GM21367 (cell line): Measurements from ENCODE around the gene GLS.

Experiments
- ATAC-seq: cut with Tn5 transposase; IDR thresholded peaks from one replicate; pipeline ENCODE4 v1.9.1; 2021; ENCODE audit not compliant: unreplicated experiment

The GLS gene

GRCh38 chr2:190965580-190966222 is 85.1 kb downstream of the GLS start:
- ATAC-seq: no peak

GRCh38 chr2:190968522-190968921 is 87.9 kb downstream of the GLS start:
- ATAC-seq: no peak

GRCh38 chr2:190970160-190970559 is 89.5 kb downstream of the GLS start:
- ATAC-seq: no peak

- ATAC-seq: no peak
Observed at GRCh38 chr2:190970873-190971506, 90.4 kb downstream of the GLS start.

- ATAC-seq: no peak
Observed at GRCh38 chr2:190972213-190972612, 91.6 kb downstream of the GLS start.

- no peak for ATAC-seq
Observed at GRCh38 chr2:190972846-190973245, 92.2 kb downstream of the GLS start.

GRCh38 chr2:190973262-190973661 is 92.6 kb downstream of the GLS start:
- ATAC-seq: no peak

GRCh38 chr2:190973726-190974628 is 93.4 kb downstream of the GLS start:
- ATAC-seq: no peak

- ATAC-seq: no peak
Observed at GRCh38 chr2:190974629-190975361, 94.2 kb downstream of the GLS start.

GRCh38 chr2:190976521-190976920 is 95.9 kb downstream of the GLS start:
- no peak for ATAC-seq

GRCh38 chr2:190977505-190977904 is 96.9 kb downstream of the GLS start:
- no peak for ATAC-seq

GRCh38 chr2:190978389-190979053 is 97.9 kb downstream of the GLS start:
- ATAC-seq: no peak

- no peak for ATAC-seq
Observed at GRCh38 chr2:190979906-190980629, 99.4 kb downstream of the GLS start.

GRCh38 chr2:190980630-190981209 is 100.1 kb downstream of the GLS start:
- ATAC-seq: no peak

- no peak for ATAC-seq
Observed at GRCh38 chr2:190981333-190981732, 100.7 kb downstream of the GLS start.

- no peak for ATAC-seq
Observed at GRCh38 chr2:190981733-190982132, 101.1 kb downstream of the GLS start.

GRCh38 chr2:190982262-190983034 is 101.8 kb downstream of the GLS start:
- ATAC-seq: no peak

GRCh38 chr2:190984595-190984994 is 104.0 kb downstream of the GLS start:
- ATAC-seq: no peak
